PC-9 (cell line): ENCODE results near the gene CCR6. TPM values are rescaled to one million over a fixed set of nuclear protein-coding genes. Genes with fewer than 3 reads are reported as not detected.
"Not testable (repeated sequence)": the region's sequence is repeated elsewhere in the genome, so short reads cannot be mapped to it uniquely, and the experiment has no call there.

Source experiments
- BruUV-seq: library from RNA; stranded (reverse); fragments of 400-500 nt; replicated peaks from 2 replicates; lab custom pipeline; 2021; lab: Mats Ljungman, UMichigan
- CTCF ChIA-PET: fragments of 300-600 bp; sonication (Branson Sonifier 250); formaldehyde crosslinking; loops from one replicate; lab custom pipeline; 2022; ENCODE audit warnings: antibody characterized with exemption; lab: Charles Lee
- POLR2A ChIA-PET: fragments of 300-600 bp; sonication (Branson Sonifier 250); formaldehyde crosslinking; loops from one replicate; lab custom pipeline; 2022; ENCODE audit warnings: antibody characterized with exemption; ENCODE audit not compliant: unreplicated experiment; lab: Charles Lee
- DNase-seq, 2 experiments: peaks; one replicate each; pipeline versions ENCODE4 v3.0.0 to v3.0.0-alpha.2; 2015 to 2022; ENCODE audit warnings: mixed read lengths in 1 of 2
- H2AFZ ChIP-seq: fragments of 200-600 bp; sonication (generic); 2 replicates; pipeline ENCODE4 v1.8.1; 2017; ENCODE audit warnings: antibody characterized with exemption
- H3F3A ChIP-seq: fragments of 200-600 bp; sonication (generic); 2 replicates; pipeline ENCODE4 v1.8.1; 2017; ENCODE audit warnings: antibody characterized with exemption, mild to moderate bottlenecking, low read depth; ENCODE audit not compliant: insufficient read depth
- H3K27ac ChIP-seq: fragments of 200-600 bp; sonication (generic); 2 replicates; pipeline ENCODE4 v1.6.1; 2016; ENCODE audit warnings: mixed run types
- H3K27me3 ChIP-seq: fragments of 200-600 bp; sonication (generic); 2 replicates; pipeline ENCODE4 v1.6.1; 2016; ENCODE audit warnings: low read depth, mixed run types; ENCODE audit not compliant: insufficient read depth
- H3K36me3 ChIP-seq: fragments of 200-600 bp; sonication (generic); 2 replicates; pipeline ENCODE4 v1.6.1; 2016; ENCODE audit warnings: low read depth, mixed run types
- H3K4me1 ChIP-seq: fragments of 200-600 bp; sonication (generic); replicated peaks from 2 replicates; pipeline ENCODE4 v1.6.1; 2016; ENCODE audit warnings: mixed run types; ENCODE audit not compliant: insufficient read depth
- H3K4me2 ChIP-seq: fragments of 200-600 bp; sonication (generic); 2 replicates; pipeline ENCODE4 v1.6.1; 2017; ENCODE audit warnings: mixed run types
- H3K4me3 ChIP-seq: fragments of 200-600 bp; sonication (generic); 2 replicates; pipeline ENCODE4 v1.6.1; 2016; ENCODE audit warnings: mixed run types
- H3K79me2 ChIP-seq: fragments of 200-600 bp; sonication (generic); 2 replicates; pipeline ENCODE4 v1.6.1; 2017; ENCODE audit warnings: low read depth, mixed run types
- H3K9me2 ChIP-seq: fragments of 200-600 bp; sonication (generic); 2 replicates; pipeline ENCODE4 v1.8.1; 2017; ENCODE audit warnings: mild to moderate bottlenecking; ENCODE audit not compliant: insufficient read depth
- H3K9me3 ChIP-seq: fragments of 200-600 bp; sonication (generic); 2 replicates; pipeline ENCODE4 v1.8.1; 2016; ENCODE audit warnings: low read depth; ENCODE audit not compliant: insufficient read depth
- H4K20me1 ChIP-seq: fragments of 200-600 bp; sonication (generic); 2 replicates; pipeline ENCODE4 v1.8.1; 2017; ENCODE audit not compliant: insufficient read depth
- intact Hi-C: fragments of 100-400 bp; cut with micrococcal nuclease; formaldehyde crosslinking; loops from one replicate; pipeline ENCODE4 v1.10.0; 2022; ENCODE audit not compliant: unreplicated experiment
- total RNA-seq: library from RNA; stranded (reverse); gene quantifications from 2 replicates; pipeline ENCODE4 v1.2.3, GENCODE V29; 2021

Gene CCR6
- total RNA-seq, 1 experiment from 2014 or later = not detected

- intact Hi-C loops, H3K27ac ChIP-seq: not testable (repeated sequence)
These were observed 49.1 kb downstream of the CCR6 start for GRCh38 chr6:167172011-167172410.

DNA sequence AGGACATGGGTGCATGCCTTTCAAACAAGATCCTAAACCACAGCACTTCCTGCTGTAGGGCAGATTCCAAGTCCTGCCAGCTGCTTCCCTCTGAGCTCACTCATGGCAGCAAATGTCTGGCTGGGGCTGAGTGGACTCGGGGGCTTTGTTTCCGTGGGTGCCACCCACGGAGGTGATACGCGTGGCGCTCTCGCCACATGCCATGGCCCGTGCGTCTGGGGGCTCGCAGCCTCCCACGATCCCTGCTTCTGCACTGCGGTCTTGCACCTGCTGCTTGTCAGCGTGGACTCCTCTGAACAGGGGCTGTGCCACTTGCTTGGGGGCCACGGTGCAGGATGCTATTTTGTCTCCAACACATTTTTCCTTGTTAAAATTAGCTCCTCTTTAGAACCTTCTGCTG is 54.4 kb downstream of the CCR6 start:
- H3K9me3 ChIP-seq, BruUV-seq, H2AFZ ChIP-seq, H3K4me2 ChIP-seq, H3F3A ChIP-seq, H3K4me3 ChIP-seq, H3K36me3 ChIP-seq, H3K27me3 ChIP-seq, H4K20me1 ChIP-seq, H3K4me1 ChIP-seq, H3K27ac ChIP-seq, POLR2A ChIA-PET, intact Hi-C loops, CTCF ChIA-PET, DNase-seq, H3K9me2 ChIP-seq, H3K79me2 ChIP-seq: not testable (repeated sequence)

More at GRCh38 chr6:167172011-167172410, 49.1 kb downstream of the CCR6 start:
- H3K27me3 ChIP-seq = peaks cover 28% of the 10 kb centered on the region
- H3K79me2 ChIP-seq, BruUV-seq, H3K9me2 ChIP-seq, H3K4me1 ChIP-seq, H3K4me2 ChIP-seq, DNase-seq, POLR2A ChIA-PET, H2AFZ ChIP-seq, H3K9me3 ChIP-seq, H4K20me1 ChIP-seq, CTCF ChIA-PET, H3K36me3 ChIP-seq, H3K4me3 ChIP-seq, H3F3A ChIP-seq: not testable (repeated sequence)

- H3F3A ChIP-seq, BruUV-seq, H3K27me3 ChIP-seq, H3K4me3 ChIP-seq, H3K79me2 ChIP-seq, intact Hi-C loops, POLR2A ChIA-PET, H3K27ac ChIP-seq, CTCF ChIA-PET, H3K36me3 ChIP-seq, H4K20me1 ChIP-seq, DNase-seq, H3K4me1 ChIP-seq, H2AFZ ChIP-seq, H3K9me2 ChIP-seq, H3K9me3 ChIP-seq, H3K4me2 ChIP-seq: not testable (repeated sequence)
These were observed 56.2 kb downstream of the CCR6 start for GRCh38 chr6:167178896-167179655.

GRCh38 chr6:167180086-167180485 is 57.2 kb downstream of the CCR6 start:
- BruUV-seq, DNase-seq, H3K9me3 ChIP-seq, POLR2A ChIA-PET, intact Hi-C loops, H3K27me3 ChIP-seq, H3K9me2 ChIP-seq, CTCF ChIA-PET, H4K20me1 ChIP-seq, H3K79me2 ChIP-seq, H3K4me1 ChIP-seq, H3K27ac ChIP-seq, H3K4me2 ChIP-seq, H2AFZ ChIP-seq, H3K36me3 ChIP-seq, H3K4me3 ChIP-seq, H3F3A ChIP-seq: not testable (repeated sequence)

GRCh38 chr6:167181351-167181750 is 58.5 kb downstream of the CCR6 start:
- H3K4me1 ChIP-seq, BruUV-seq, H3K4me2 ChIP-seq, H3K27ac ChIP-seq, H4K20me1 ChIP-seq, intact Hi-C loops, H3F3A ChIP-seq, POLR2A ChIA-PET, H3K9me3 ChIP-seq, H3K9me2 ChIP-seq, DNase-seq, H3K27me3 ChIP-seq, CTCF ChIA-PET, H3K4me3 ChIP-seq, H3K79me2 ChIP-seq, H3K36me3 ChIP-seq, H2AFZ ChIP-seq: not testable (repeated sequence)
